T-helper 1 cell treated with Interleukin-12 subunit alpha and Interleukin-12 subunit beta and Interleukin-4 antibody, amounts not matched to agents 30 μg/mL and 1 μg/mL, for 36 hours (primary cell): ENCODE measurements around the gene ACVR1B.
A peak's percentile ranks its signal among the peaks of the same experiment; 100 is the strongest.

Experiments
- H3K27ac Mint-ChIP-seq: one replicate; pipeline ENCODE4 v1.8.0; 2021; ENCODE audit warnings: mild to moderate bottlenecking, mixed read lengths
- H3K27me3 Mint-ChIP-seq: one replicate; pipeline ENCODE4 v1.8.0; 2021; ENCODE audit warnings: low read depth, mixed read lengths
- H3K36me3 Mint-ChIP-seq: one replicate; pipeline ENCODE4 v1.8.0; 2021; ENCODE audit warnings: low read depth, mixed read lengths
- H3K4me1 Mint-ChIP-seq: one replicate; pipeline ENCODE4 v1.8.0; 2021; ENCODE audit warnings: low read depth, mixed read lengths
- H3K4me3 Mint-ChIP-seq: one replicate; pipeline ENCODE4 v1.8.0; 2021; ENCODE audit warnings: mild to moderate bottlenecking, moderate library complexity, mixed read lengths
- H3K9me3 Mint-ChIP-seq: one replicate; pipeline ENCODE4 v1.8.0; 2021; ENCODE audit warnings: mixed read lengths

ACVR1B gene

DNA sequence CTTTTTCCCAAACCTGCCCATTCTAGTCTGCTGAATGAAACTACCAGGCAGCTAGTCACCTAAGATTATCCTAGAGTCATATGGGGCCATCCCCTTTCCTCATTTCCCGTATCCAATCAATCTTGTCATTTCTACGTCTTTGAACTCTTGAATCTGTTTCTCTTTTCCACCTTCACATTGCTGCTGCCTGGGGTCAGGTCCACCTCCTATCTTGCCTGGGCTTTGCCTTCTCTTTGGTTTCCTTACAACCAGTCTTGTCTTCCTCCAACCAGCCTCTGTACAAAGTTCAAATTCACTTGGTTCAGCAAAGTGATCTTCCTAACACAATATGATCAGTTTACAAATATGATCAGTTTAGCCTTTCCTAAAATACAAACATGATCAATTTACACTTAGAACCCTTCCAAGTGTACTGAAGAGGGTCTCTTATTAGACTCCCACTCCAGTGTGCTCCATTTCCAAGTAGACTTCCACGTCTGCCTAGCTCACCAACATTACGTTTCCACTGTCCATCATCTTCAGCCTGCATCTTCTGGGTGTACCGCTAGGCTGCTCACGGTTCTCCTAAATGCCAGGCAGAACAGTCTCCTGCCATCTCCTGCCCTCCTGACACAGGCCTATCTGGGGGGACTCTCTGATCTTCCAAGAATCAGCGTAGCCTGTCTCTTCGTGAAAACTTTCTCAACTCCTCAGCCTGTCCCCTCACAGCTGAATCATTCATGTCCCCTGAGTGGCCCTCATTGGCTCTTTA lies 4.1 kb upstream of the ACVR1B start:
- Mint-ChIP-seq H3K27me3 (peaks cover 57% of the 10 kb centered on the region), H3K4me1 (peaks cover 7% of the 10 kb centered on the region), H3K9me3 (peaks cover 15% of the 10 kb centered on the region), H3K36me3 (peaks cover 4% of the 10 kb centered on the region), H3K4me3 (no peak overlapping the region), H3K27ac (no peak overlapping the region)

GRCh38 chr12:51948066-51948465 lies 3.4 kb upstream of the ACVR1B start:
- Mint-ChIP-seq H3K4me3 (no peak overlapping the region), H3K27ac (no peak overlapping the region), H3K9me3 (peaks cover 15% of the 10 kb centered on the region), H3K4me1 (peaks cover 9% of the 10 kb centered on the region), H3K27me3 (peaks cover 63% of the 10 kb centered on the region), H3K36me3 (peaks cover 4% of the 10 kb centered on the region)

GRCh38 chr12:51949342-51950030 lies 2.0 kb upstream of the ACVR1B start:
- Mint-ChIP-seq H3K27me3 (peaks cover 71% of the 10 kb centered on the region), H3K36me3 (peaks cover 4% of the 10 kb centered on the region), H3K4me1 (peaks cover 17% of the 10 kb centered on the region), H3K4me3 (peak overlapping the region; percentile 30), H3K27ac (no peak overlapping the region), H3K9me3 (peaks cover 10% of the 10 kb centered on the region)

DNA sequence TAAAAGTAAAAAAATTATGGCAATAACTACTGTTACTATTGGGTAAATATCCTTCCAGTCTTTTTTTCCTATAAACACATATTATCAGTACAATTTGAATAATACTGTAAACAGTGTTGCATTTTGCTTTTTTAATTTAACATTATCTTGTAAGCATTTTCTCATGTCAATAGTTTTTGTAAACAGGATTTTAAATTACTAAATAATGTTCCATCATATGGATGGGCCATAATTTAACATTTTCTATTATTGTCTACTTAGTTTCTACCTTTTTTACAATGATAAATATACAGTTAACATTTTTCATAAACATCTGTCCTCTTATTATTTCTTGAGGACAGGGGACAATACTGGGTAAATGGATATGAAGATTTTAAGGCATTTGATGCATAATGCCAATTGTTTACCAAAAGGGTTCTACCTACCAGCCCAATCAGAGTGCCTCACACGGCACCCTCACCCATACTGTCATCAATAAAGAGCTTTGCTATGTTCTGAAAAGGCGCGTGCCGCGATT lies 759 bp upstream of the ACVR1B start:
- Mint-ChIP-seq H3K36me3 (peaks cover 2% of the 10 kb centered on the region), H3K4me1 (peaks cover 19% of the 10 kb centered on the region), H3K27me3 (peaks cover 74% of the 10 kb centered on the region), H3K4me3 (peak overlapping the region; percentile 94), H3K9me3 (no peaks in the 10 kb centered on the region), H3K27ac (peak overlapping the region; percentile 74)

DNA sequence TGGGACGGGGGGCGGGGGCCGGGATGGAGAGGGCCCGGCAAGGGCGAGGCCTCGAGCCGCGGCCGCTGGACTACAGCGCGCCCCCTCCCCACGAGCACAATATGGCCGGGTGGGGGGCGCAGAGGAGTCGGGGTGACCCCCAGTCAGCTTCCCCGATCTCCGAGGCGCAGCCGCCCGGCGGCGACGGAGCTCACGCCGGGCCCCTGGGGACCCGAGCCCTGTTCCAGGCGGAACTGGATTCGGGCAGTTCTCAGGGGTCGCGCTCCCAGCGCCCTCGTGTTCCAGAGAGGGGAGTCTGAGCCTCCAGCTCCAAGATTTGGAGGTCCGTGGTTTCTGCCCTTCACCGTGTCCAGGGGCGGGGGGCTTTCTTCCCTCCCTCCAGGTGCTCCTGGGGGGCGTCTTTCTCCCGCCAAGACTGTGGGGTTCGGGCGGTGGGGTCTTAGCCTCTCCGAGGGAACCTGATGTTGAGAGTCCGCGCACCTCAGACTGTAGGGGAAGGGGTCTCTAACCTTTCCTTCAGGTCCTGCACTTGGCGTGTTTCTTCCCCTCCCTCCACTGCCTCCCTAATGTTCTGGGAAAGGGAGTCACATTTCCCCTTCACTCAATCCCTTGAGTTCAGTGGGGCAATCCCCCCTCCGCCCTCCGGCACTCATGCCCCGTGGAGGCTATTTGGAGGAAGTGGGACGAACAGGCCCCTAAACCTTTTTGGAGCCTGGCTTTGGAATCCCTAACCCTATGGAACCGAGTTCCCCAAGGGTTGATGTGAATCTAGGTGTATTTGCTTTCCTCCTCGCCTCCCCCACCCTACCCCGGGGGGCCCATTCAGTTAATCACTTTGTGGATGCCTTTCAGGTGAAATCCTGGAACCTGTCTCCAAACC lies 584 bp downstream of the ACVR1B start:
- H3K27ac Mint-ChIP-seq, result no peak overlapping the region
- H3K9me3 Mint-ChIP-seq, result no peaks in the 10 kb centered on the region
- H3K4me3 Mint-ChIP-seq, result peak overlapping the region; percentile 73
- H3K36me3 Mint-ChIP-seq, result peaks cover 2% of the 10 kb centered on the region
- H3K27me3 Mint-ChIP-seq, result peaks cover 70% of the 10 kb centered on the region
- H3K4me1 Mint-ChIP-seq, result peaks cover 21% of the 10 kb centered on the region

DNA sequence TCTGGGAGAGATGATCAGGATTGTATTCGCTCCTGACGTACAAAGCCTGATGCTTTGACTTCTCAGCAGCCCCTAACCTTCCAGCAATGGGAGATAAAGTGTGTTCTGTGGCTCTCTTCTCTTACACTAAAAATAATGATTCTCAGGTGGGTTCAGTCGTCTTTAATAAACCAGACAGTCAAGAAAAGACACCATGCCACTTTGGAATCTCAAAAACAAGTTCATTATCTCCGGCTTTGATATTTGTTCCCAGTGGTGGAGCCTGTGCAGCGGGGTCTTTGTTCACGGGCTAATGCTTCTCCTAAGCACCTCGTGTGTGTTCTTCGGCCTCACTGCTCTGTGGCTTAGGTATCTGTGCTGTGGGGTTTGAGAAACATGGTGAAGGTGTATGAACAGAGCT lies 1.6 kb downstream of the ACVR1B start:
- peaks cover 66% of the 10 kb centered on the region for H3K27me3 Mint-ChIP-seq
- H3K9me3 Mint-ChIP-seq, result no peaks in the 10 kb centered on the region
- peaks cover 21% of the 10 kb centered on the region for H3K4me1 Mint-ChIP-seq
- H3K27ac Mint-ChIP-seq, result no peak overlapping the region
- H3K4me3 Mint-ChIP-seq, result peak overlapping the region; percentile 73
- H3K36me3 Mint-ChIP-seq, result no peaks in the 10 kb centered on the region

DNA sequence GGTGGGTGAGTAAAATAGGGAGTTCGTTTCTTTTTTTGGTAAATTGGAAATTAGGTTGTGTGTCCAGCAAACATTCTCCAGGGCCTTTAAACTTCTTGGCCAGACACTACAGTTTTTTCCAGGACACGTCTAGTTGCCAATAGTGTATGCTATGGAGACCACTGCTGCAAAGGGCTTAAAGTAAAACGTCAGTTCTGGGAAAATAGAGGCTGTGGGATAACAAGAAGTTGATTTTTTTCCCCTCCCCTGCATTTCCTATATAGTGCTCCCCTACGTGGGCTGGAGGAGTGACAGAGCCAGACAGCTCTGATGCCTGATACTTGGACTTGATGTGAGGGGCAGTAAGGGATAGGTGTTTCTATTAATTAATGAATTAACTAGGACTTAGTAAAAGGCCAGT lies 2.4 kb downstream of the ACVR1B start:
- Mint-ChIP-seq H3K27me3 (peaks cover 59% of the 10 kb centered on the region), H3K9me3 (no peaks in the 10 kb centered on the region), H3K4me1 (peaks cover 21% of the 10 kb centered on the region), H3K27ac (no peak overlapping the region), H3K36me3 (no peaks in the 10 kb centered on the region), H3K4me3 (no peak overlapping the region)

- no peaks in the 10 kb centered on the region for H3K36me3 Mint-ChIP-seq
- H3K27me3 Mint-ChIP-seq, result peaks cover 58% of the 10 kb centered on the region
- peaks cover 21% of the 10 kb centered on the region for H3K4me1 Mint-ChIP-seq
- H3K9me3 Mint-ChIP-seq, result no peaks in the 10 kb centered on the region
- no peak overlapping the region for H3K4me3 Mint-ChIP-seq
- H3K27ac Mint-ChIP-seq, result no peak overlapping the region
Observed at GRCh38 chr12:51954561-51955361, 3.3 kb downstream of the ACVR1B start.

GRCh38 chr12:51955702-51956101 lies 4.2 kb downstream of the ACVR1B start:
- no peaks in the 10 kb centered on the region for H3K9me3 Mint-ChIP-seq
- no peak overlapping the region for H3K4me3 Mint-ChIP-seq
- no peak overlapping the region for H3K27ac Mint-ChIP-seq
- peaks cover 19% of the 10 kb centered on the region for H3K4me1 Mint-ChIP-seq
- H3K27me3 Mint-ChIP-seq, result peaks cover 50% of the 10 kb centered on the region
- no peaks in the 10 kb centered on the region for H3K36me3 Mint-ChIP-seq

DNA sequence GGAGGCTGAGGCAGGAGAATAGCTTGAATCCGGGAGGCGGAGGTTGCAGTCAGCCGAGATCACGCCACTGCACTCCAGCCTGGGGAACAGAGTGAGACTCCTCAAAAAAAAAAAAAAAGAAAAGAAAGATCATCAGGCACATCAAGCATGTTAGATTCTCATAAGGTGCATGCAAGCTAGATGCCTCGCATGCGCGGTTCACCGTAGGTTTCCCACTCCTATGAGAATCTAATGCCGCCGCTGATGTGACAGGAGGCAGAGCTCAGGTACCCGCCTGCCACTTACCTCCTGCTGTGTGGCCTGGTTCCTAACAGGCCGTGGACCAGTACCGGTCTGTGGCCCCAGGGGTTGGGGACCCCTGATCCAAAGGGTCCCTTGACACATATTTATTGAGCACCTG lies 7.0 kb downstream of the ACVR1B start:
- peaks cover 13% of the 10 kb centered on the region for H3K4me1 Mint-ChIP-seq
- H3K9me3 Mint-ChIP-seq, result no peaks in the 10 kb centered on the region
- H3K4me3 Mint-ChIP-seq, result no peak overlapping the region
- H3K27me3 Mint-ChIP-seq, result peaks cover 34% of the 10 kb centered on the region
- H3K36me3 Mint-ChIP-seq, result peaks cover 3% of the 10 kb centered on the region
- H3K27ac Mint-ChIP-seq, result no peak overlapping the region

- no peak overlapping the region for H3K27ac Mint-ChIP-seq
- peaks cover 6% of the 10 kb centered on the region for H3K36me3 Mint-ChIP-seq
- H3K27me3 Mint-ChIP-seq, result peaks cover 27% of the 10 kb centered on the region
- H3K4me3 Mint-ChIP-seq, result no peak overlapping the region
- peaks cover 12% of the 10 kb centered on the region for H3K4me1 Mint-ChIP-seq
- no peaks in the 10 kb centered on the region for H3K9me3 Mint-ChIP-seq
Observed at GRCh38 chr12:51959211-51959610, 7.7 kb downstream of the ACVR1B start.

DNA sequence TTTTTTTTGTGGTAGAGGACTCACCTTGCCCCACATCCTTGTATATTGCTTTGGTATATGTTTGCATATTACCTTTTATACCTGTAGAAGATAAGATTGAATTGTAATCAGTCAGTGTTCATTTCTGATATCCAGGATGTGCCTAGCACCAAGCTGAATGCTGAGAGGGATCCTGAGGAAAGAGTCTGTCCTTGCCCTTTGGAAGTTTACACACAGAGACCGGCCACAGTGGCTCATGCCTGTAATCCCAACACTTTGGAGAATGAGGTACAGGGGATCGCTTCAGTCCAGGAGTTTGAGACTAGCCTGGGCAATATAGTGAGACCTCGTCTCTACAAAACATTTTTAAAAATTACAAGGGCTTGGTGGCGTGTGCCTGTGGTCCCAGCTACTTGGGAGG lies 8.4 kb downstream of the ACVR1B start:
- no peak overlapping the region for H3K27ac Mint-ChIP-seq
- H3K27me3 Mint-ChIP-seq, result peaks cover 28% of the 10 kb centered on the region
- peaks cover 6% of the 10 kb centered on the region for H3K36me3 Mint-ChIP-seq
- H3K4me3 Mint-ChIP-seq, result no peak overlapping the region
- H3K9me3 Mint-ChIP-seq, result no peaks in the 10 kb centered on the region
- peaks cover 9% of the 10 kb centered on the region for H3K4me1 Mint-ChIP-seq

- H3K27ac Mint-ChIP-seq, result no peak overlapping the region
- peaks cover 32% of the 10 kb centered on the region for H3K27me3 Mint-ChIP-seq
- H3K9me3 Mint-ChIP-seq, result no peaks in the 10 kb centered on the region
- peaks cover 9% of the 10 kb centered on the region for H3K4me1 Mint-ChIP-seq
- H3K4me3 Mint-ChIP-seq, result no peak overlapping the region
- peaks cover 7% of the 10 kb centered on the region for H3K36me3 Mint-ChIP-seq
Observed at GRCh38 chr12:51960488-51960887, 9.0 kb downstream of the ACVR1B start.

GRCh38 chr12:51960890-51961289 lies 9.4 kb downstream of the ACVR1B start:
- no peaks in the 10 kb centered on the region for H3K9me3 Mint-ChIP-seq
- H3K27ac Mint-ChIP-seq, result no peak overlapping the region
- H3K4me1 Mint-ChIP-seq, result peaks cover 6% of the 10 kb centered on the region

More at GRCh38 chr12:51960890-51961289, 9.4 kb downstream of the ACVR1B start:
- H3K4me3 Mint-ChIP-seq, result no peak overlapping the region
- peaks cover 10% of the 10 kb centered on the region for H3K36me3 Mint-ChIP-seq
- peaks cover 32% of the 10 kb centered on the region for H3K27me3 Mint-ChIP-seq
